ENCODE measurements around the gene ACTL7A. TPM values are rescaled to one million over a fixed set of nuclear protein-coding genes. Genes with fewer than 3 reads are reported as not detected.
A peak's percentile ranks its signal among the peaks of the same experiment; 100 is the strongest.

The ACTL7A gene
- total and polyA plus RNA-seq, 2 of the 13 experiments (the other 11 are each of a cell fraction or from before 2014, with no cell fraction given) = not detected

DNA sequence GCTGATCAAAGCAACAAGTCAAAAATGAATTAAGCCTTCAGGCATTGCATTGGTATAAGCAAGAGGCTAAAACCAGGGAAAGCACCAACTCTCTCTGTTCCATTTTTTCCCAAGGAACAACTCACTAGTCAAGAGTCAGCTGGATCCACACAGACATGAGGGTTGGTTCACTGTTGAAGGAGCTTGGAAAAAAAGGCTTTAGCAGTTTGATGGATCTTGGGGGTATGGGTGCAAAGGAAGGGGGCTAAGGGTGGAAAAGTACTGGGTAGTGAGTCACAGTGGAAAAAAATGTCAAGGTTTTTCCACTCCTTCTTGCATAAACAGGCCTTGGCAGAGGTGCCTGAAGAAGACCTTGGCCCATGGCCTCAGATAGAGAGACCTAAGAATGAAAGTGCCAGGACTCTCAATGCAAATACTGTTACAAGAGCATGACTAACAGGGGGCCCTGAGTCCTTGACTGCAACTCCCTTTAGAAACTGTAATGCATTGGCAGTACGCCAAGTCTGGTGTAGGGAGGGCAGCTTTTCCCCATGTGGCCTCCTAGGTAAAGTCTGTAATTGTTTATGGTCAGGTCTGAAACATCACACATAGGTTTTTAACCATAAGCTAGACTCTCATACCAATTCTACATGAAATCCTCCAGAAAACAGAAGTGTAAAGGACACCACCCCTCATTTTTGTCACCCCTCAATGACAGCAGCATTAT, 23.7 kb downstream of the ACTL7A start (continued):
- TF ChIP-seq, protein P1, sequence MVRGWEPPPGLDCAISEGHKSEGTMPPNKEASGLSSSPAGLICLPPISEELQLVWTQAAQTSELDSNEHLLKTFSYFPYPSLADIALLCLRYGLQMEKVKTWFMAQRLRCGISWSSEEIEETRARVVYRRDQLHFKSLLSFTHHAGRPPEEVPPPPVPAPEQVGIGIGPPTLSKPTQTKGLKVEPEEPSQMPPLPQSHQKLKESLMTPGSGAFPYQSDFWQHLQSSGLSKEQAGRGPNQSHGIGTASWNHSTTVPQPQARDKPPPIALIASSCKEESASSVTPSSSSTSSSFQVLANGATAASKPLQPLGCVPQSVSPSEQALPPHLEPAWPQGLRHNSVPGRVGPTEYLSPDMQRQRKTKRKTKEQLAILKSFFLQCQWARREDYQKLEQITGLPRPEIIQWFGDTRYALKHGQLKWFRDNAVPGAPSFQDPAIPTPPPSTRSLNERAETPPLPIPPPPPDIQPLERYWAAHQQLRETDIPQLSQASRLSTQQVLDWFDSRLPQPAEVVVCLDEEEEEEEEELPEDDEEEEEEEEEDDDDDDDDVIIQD (CRISPR knock-in tag; IDR thresholded peaks at IDR 0.05; ENCODE audit: low read depth) = peak; percentile 82
- TF ChIP-seq ZNF766 (CRISPR knock-in tag; IDR thresholded peaks at IDR 0.05; ENCODE audit: borderline replicate concordance) (0 out of 2 replicates have a peak, but pooled peaks have one; percentile 41), ZNF547 (CRISPR knock-in tag; IDR thresholded peaks at IDR 0.05) (no peak; the same call in 1 of the 2 replicates), ZNF496 (CRISPR knock-in tag; IDR thresholded peaks at IDR 0.05; ENCODE audit: insufficient replicate concordance) (no peak), ELF3 (CRISPR knock-in tag; IDR thresholded peaks at IDR 0.05) (peak; percentile 82; the same call in 1 of the 2 replicates), ZNF30 (CRISPR knock-in tag; IDR thresholded peaks at IDR 0.05) (no peak), ZNF274 (CRISPR knock-in tag; IDR thresholded peaks at IDR 0.05) (no peak), SALL2 (CRISPR knock-in tag; IDR thresholded peaks at IDR 0.05) (0 out of 2 replicates have a peak, but pooled peaks have one; percentile 42), XRCC5 (optimal IDR thresholded peaks at IDR 0.05; ENCODE audit: low read length) (peak; percentile 71), NFKB2 (CRISPR knock-in tag; IDR thresholded peaks at IDR 0.05; ENCODE audit: borderline replicate concordance) (no peak), ZNF550 (CRISPR knock-in tag; IDR thresholded peaks at IDR 0.05; ENCODE audit: borderline replicate concordance) (no peak), LCORL (IDR thresholded peaks at IDR 0.05) (peak; percentile 97), LCORL (CRISPR knock-in tag; IDR thresholded peaks at IDR 0.05) (peak; percentile 84)
- TF ChIP-seq, protein P2, sequence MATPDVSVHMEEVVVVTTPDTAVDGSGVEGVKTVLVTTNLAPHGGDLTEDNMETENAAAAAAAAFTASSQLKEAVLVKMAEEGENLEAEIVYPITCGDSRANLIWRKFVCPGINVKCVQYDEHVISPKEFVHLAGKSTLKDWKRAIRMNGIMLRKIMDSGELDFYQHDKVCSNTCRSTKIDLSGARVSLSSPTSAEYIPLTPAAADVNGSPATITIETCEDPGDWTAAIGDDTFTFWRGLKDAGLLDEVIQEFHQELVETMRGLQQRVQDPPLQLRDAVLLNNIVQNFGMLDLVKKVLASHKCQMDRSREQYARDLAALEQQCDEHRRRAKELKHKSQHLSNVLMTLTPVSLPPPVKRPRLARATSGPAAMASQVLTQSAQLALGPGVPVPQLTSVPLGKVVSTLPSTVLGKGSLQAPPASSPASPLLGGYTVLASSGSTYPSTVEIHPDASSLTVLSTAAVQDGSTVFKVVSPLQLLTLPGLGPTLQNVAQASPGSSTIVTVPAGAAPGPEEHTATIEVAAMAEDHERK (CRISPR knock-in tag; IDR thresholded peaks at IDR 0.05; ENCODE audit: low read depth) = peak; percentile 31; the same call in 1 of the 2 replicates
- TF ChIP-seq, protein P3, sequence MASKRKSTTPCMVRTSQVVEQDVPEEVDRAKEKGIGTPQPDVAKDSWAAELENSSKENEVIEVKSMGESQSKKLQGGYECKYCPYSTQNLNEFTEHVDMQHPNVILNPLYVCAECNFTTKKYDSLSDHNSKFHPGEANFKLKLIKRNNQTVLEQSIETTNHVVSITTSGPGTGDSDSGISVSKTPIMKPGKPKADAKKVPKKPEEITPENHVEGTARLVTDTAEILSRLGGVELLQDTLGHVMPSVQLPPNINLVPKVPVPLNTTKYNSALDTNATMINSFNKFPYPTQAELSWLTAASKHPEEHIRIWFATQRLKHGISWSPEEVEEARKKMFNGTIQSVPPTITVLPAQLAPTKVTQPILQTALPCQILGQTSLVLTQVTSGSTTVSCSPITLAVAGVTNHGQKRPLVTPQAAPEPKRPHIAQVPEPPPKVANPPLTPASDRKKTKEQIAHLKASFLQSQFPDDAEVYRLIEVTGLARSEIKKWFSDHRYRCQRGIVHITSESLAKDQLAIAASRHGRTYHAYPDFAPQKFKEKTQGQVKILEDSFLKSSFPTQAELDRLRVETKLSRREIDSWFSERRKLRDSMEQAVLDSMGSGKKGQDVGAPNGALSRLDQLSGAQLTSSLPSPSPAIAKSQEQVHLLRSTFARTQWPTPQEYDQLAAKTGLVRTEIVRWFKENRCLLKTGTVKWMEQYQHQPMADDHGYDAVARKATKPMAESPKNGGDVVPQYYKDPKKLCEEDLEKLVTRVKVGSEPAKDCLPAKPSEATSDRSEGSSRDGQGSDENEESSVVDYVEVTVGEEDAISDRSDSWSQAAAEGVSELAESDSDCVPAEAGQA (IDR thresholded peaks at IDR 0.05; ENCODE audit: low read depth) = no peak
- TF ChIP-seq, protein P3 (CRISPR knock-in tag; IDR thresholded peaks at IDR 0.05; ENCODE audit: borderline replicate concordance) = no peak
- TF ChIP-seq, protein P4, sequence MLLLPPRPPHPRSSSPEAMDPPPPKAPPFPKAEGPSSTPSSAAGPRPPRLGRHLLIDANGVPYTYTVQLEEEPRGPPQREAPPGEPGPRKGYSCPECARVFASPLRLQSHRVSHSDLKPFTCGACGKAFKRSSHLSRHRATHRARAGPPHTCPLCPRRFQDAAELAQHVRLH (CRISPR knock-in tag; IDR thresholded peaks at IDR 0.05; ENCODE audit: borderline replicate concordance, low read depth) = peak; percentile 88
- TF ChIP-seq, protein P5, sequence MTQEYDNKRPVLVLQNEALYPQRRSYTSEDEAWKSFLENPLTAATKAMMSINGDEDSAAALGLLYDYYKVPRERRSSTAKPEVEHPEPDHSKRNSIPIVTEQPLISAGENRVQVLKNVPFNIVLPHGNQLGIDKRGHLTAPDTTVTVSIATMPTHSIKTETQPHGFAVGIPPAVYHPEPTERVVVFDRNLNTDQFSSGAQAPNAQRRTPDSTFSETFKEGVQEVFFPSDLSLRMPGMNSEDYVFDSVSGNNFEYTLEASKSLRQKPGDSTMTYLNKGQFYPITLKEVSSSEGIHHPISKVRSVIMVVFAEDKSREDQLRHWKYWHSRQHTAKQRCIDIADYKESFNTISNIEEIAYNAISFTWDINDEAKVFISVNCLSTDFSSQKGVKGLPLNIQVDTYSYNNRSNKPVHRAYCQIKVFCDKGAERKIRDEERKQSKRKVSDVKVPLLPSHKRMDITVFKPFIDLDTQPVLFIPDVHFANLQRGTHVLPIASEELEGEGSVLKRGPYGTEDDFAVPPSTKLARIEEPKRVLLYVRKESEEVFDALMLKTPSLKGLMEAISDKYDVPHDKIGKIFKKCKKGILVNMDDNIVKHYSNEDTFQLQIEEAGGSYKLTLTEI (CRISPR knock-in tag; conservative IDR thresholded peaks at IDR 0.05) = no peak

Measured in HepG2 (cell line).